HG03159 (cell line): ENCODE results near the gene STKLD1.
A peak's percentile ranks its signal among the peaks of the same experiment; 100 is the strongest.

Experiments
- ATAC-seq: cut with Tn5 transposase; IDR thresholded peaks from one replicate; pipeline ENCODE4 v1.9.1; 2021; ENCODE audit warnings: mild to moderate bottlenecking, moderate library complexity; ENCODE audit not compliant: unreplicated experiment

The STKLD1 gene

GRCh38 chr9:133344979-133345378 is 31.2 kb upstream of the STKLD1 start:
- no peak for ATAC-seq

- no peak for ATAC-seq
Observed at GRCh38 chr9:133345596-133345995, 30.6 kb upstream of the STKLD1 start.

- ATAC-seq, result no peak
Observed at GRCh38 chr9:133346021-133346785, 30.0 kb upstream of the STKLD1 start.

DNA sequence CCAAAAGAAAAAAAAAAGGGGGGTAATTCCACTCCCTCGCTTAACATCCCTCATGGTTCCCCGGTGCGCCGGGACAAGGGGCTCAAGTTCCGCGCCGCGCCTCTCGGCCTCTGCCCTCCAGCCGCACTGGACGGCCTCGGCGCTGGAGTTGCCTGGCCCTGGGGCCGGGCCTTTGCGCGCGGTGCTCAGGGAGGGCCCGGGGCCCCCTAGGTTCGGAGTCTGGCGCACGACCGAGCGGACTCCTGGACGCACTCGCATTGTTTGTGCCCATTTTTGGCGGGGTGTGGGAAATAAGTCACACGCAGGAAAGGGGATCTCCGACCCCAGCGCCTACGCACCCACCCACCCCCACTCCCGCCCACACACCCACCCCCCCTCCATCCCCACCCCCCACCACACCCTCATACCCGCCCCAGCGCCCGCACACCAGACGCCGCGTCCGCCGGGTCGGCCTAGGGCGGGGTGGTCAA is 28.6 kb upstream of the STKLD1 start:
- ATAC-seq, result peak; percentile 31

- ATAC-seq, result peak; percentile 66
Observed at GRCh38 chr9:133347985-133348717, 28.0 kb upstream of the STKLD1 start, which contains the start of the genes MED22 and RPL7A. MED22 (minus strand) TSS chr9:133348131; CDS start chr9:133346662, 1,469 bp downstream. RPL7A (plus strand) TSS chr9:133348218; CDS start chr9:133348244, 26 bp downstream.

DNA sequence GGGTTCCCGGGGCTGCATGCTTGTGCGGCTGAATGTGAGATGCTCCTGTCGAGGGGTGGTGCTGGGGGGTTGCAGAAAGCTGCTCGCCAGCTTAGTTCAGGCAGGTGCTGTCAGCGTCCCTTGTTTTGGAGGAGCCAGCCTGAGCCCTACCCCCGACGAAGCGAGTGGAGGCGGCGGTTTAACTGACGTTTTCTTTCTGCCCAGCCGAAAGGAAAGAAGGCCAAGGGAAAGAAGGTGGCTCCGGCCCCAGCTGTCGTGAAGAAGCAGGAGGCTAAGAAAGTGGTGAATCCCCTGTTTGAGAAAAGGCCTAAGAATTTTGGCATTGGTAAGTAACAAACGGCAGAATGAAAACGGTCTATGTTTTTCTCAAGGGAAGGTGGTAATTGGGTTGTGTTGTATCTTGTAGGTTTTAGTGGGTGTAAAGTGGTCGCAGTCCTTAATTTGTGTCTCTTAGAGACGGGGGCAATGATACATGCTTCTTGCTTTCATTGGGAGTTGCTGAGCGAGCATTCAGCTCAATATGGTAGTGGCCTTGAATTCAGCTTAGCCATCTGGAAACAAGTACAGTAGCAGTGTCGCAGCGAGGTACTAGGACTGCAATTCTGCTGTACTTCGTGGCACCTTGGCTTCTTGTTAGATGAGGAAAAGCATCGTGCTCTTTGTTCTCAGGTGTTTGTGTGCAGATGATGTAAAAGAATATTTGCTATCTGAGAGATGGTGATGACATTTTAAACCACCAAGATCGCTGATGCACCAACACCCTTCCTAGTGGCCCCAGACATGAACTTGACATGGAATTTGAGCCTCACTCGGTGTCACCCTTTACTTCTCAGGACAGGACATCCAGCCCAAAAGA is 27.2 kb upstream of the STKLD1 start:
- no peak for ATAC-seq

DNA sequence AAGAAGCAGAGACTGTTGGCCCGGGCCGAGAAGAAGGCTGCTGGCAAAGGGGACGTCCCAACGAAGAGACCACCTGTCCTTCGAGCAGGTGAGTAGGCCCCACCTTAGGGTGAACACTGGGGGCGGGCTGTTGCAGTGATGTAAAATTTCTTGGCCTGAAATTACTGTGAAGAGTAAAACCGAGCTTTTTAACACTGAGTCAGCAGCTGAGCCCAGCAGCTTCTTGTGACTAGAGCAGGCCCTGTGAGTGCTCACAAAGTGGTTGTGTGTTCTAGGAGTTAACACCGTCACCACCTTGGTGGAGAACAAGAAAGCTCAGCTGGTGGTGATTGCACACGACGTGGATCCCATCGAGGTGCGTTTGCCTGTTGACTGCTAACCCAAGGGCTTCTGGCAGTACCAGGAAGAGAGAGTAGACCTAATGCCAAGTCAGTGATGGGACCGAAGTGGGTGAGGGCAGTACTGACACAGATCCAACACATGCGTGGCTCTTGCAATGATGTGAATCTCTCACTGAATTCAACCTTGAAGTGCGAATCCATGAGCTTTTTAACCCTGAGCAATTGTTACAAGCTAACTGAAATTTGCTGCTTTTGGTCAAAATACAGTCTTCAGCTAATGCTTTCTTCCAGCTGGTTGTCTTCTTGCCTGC is 26.1 kb upstream of the STKLD1 start:
- no peak for ATAC-seq

- no peak for ATAC-seq
Observed at GRCh38 chr9:133351526-133351907, 24.6 kb upstream of the STKLD1 start.

GRCh38 chr9:133351908-133352634 is 24.1 kb upstream of the STKLD1 start:
- ATAC-seq, result no peak

DNA sequence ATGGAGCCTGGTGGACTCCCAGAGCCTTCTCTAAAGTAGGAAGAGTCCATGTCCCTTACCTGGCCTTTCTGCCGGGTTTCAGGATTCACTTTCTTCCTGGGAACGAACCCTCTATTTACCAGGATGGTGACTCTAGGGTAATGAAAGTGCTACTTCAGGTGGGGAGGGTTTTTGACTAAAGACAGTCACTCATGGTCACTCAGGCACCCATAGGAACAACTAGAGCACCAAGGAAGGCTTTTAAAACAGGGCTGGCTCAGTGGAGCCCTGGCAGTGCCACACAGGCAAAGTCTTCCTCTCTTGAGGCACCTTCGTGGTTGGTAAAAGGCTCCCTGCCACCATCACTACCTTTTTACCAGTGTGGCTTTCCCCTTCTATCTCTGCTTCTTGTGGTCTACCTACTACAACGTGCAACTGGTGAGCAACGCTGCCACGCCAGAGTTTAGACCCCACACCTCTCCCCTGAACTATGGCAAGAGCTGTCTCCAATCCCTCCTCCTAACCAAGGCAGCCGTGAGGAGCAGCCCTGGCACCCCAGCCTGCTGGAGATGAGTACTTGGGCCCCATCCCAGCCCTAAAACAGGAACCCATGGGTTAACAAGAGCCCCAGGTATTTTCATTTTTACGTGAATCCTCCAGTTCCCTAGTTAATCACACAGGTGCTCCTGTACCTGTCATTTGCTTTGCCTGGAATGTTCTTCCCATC is 23.4 kb upstream of the STKLD1 start:
- no peak for ATAC-seq

DNA sequence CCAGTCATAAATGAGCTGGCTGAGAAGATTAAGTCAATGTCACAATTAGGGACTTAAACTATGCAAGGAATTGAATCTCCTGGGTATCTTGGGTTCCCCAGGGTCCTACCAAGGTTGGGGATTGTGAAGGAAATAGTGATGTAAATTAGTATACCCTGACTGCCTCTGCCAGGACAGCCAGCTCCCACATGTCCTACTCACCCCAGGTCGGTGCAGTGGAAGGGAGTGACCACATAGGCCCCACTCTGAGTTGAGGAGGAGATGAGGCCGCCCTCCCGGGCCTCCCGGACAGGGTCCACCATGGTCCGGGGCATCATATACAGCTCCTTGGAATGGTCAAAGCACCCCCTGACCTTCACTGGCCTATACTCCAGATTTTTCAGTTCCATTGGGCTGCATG is 22.6 kb upstream of the STKLD1 start:
- ATAC-seq, result no peak

DNA sequence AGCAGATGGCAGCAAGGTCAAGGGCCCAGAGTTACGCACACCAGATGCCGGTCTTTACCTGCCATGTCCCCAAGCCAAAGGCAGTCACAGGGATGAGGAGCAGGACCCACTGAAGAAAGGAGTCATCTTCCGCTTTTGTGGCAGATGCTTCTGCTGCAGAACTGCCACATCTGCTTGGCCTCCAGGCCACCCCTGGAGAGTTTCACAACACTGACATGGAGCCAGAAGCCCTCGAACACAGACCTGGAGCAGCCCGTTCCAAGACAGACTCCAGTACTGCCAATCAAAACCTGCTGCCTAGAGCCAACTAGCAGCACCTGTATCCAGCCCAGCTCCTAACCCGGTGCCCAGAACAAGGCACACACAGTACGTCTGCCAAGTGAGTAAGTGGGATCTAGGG is 21.4 kb upstream of the STKLD1 start:
- no peak for ATAC-seq

DNA sequence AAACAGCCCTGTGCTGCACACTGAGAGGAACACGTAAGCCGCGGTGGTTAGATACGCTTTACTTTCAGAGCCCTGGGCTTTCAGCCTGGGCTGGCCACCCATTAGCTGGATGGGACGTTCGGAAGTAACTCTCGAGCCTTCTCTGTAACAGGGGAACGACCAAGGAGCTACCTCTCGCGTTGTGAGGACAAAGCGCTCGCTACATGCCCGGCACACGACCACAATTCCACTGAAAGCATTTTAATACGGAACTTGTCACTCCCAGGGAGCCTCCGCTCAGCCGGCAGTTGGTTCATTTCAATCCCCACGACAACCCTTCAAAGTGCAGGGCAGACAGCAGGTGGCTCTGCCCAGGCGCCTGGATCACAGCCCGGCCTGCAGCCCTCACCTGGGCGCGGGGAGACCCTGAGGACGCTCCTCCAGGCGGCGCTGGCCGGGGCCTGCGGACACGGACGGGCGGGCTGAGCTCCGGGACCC is 20.2 kb upstream of the STKLD1 start:
- peak; percentile 28 for ATAC-seq

DNA sequence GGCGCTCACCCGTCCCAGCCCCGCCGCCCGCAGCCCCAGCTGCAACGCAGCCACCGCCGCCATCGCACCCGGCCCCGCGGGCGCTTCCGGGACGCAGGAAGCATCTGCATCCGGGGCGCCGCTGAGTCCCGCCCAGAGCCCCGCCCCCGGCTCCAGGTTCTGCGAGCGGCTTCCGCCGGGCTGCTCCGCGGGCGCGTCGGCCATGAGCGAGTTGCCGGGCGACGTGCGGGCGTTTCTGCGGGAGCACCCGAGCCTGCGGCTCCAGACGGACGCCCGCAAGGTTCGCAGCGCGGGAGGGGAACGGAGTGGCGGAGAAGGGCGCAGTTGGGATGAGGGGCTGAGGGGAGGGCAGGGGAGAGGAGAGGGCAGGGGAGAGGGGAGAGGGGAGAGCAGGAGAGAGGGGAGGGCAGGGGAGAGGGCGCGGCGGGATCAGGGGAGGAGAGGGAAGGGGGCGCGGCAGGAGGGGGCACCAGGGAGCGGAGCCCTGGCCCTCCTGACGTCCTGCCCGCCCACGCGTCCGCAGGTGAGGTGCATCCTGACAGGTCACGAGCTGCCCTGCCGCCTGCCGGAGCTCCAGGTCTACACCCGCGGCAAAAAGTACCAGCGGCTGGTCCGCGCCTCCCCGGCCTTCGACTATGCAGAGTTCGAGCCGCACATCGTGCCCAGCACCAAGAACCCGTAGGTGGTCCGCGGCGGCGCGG is 19.6 kb upstream of the STKLD1 start, which contains the start of the genes SURF1 and SURF2:
SURF1 (minus strand) TSS at position 97 of the 701 bp plus-strand sequence; CDS start at position 63, 34 bp downstream.
SURF2 (plus strand) TSS at position 160 of the 701 bp plus-strand sequence; CDS start at position 203, 43 bp downstream.
- peak; percentile 65 for ATAC-seq

GRCh38 chr9:133357656-133358055 is 18.5 kb upstream of the STKLD1 start:
- no peak for ATAC-seq

DNA sequence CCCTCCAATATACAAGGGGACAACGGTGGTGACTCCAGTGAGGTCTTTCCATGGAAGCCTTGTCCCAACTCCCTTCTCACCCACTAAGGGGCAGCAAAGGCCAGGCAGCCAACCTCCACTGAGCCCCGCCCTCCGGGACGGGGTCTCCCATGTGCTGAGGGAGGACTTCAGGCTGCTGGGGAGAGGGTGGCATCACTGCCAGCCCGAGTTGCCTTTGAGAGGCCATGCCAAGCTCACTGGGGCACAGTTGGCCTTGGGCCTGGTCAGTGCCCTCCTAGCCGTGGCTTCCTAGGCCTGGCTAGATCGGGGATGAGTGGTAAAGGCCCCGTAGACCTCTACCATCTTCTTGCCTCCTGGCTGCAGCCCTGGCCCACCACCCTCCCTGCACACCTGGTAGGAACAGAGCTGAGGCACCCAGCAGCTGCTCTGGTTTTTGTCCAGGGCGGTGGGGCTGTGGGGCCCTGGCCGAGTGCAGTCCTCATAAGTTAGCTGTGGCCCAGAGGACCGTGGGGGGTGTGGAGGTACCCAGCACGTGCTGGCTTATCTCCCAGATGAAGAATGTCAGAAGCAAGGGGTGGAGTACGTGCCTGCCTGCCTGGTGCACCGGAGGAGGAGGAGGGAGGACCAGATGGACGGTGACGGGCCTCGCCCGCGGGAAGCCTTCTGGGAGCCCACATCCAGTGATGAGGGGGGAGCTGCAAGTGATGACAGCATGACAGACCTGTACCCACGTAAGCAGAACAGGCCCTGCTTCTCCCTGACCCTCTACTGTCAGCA is 16.6 kb upstream of the STKLD1 start:
- ATAC-seq, result no peak
